GM10266 (cell line): Measurements from ENCODE around the gene BRD4.

Experiments
- DNase-seq: peaks from one replicate; pipeline ENCODE4 v3.0.0; 2012; ENCODE audit errors: extremely low spot score
- CTCF ChIP-seq: IDR thresholded peaks from 2 replicates; pipeline ENCODE4 v1.5.1; 2012; ENCODE audit warnings: mild to moderate bottlenecking, low read depth; ENCODE audit not compliant: control insufficient read depth, insufficient read depth; ENCODE audit errors: missing control alignments

The BRD4 gene

GRCh38 chr19:15265850-15266248, 66.5 kb downstream of the BRD4 start:
- DNase-seq = no peak
- TF ChIP-seq CTCF = no peak

GRCh38 chr19:15265214-15265849, 67.0 kb downstream of the BRD4 start:
- TF ChIP-seq CTCF = no peak
- DNase-seq = no peak

- no peak for DNase-seq
- TF ChIP-seq CTCF = no peak
These were observed 67.5 kb downstream of the BRD4 start for GRCh38 chr19:15264933-15265206.

GRCh38 chr19:15264061-15264932, 68.0 kb downstream of the BRD4 start:
- peak; percentile 78 for TF ChIP-seq CTCF
- DNase-seq = peak; percentile 76

GRCh38 chr19:15263361-15263985, 68.9 kb downstream of the BRD4 start:
- TF ChIP-seq CTCF = no peak

GRCh38 chr19:15262011-15262410, 70.3 kb downstream of the BRD4 start:
- no peak for TF ChIP-seq CTCF
- no peak for DNase-seq

More at GRCh38 chr19:15263361-15263985, 68.9 kb downstream of the BRD4 start:
- DNase-seq = no peak

GRCh38 chr19:15260939-15261338, 71.4 kb downstream of the BRD4 start:
- no peak for DNase-seq
- peak; percentile 16 for TF ChIP-seq CTCF
